ENCODE measurements around the gene DTX2. TPM values are rescaled to one million over a fixed set of nuclear protein-coding genes. Genes with fewer than 3 reads are reported as not detected.

The DTX2 gene
- total RNA-seq, 1 experiment from 2014 or later: 37.4 TPM

GRCh38 chr7:76424413-76425111 lies 36.9 kb upstream of the DTX2 start, which contains the start of gene ZP3:
TSS of gene ZP3 (plus strand) at chr7:76424950. CDS start at chr7:76424965, 15 bp downstream.
- no peaks in the 10 kb centered on the region for H3K9me2 ChIP-seq (ENCODE audit: insufficient read depth)
- ChIA-PET POLR2A (no interaction called here), RAD21 (ENCODE audit: low non-redundant PET in 1 of 2, low total read pairs in 2 of 2, uncharacterized antibody in 2 of 2, unreplicated experiment in 2 of 2) (no interaction called here), CTCF (no interaction called here)
- H4K20me1 ChIP-seq (ENCODE audit: insufficient read depth): no peaks in the 10 kb centered on the region
- ATAC-seq (no peak), DNase-seq (ENCODE audit: low read depth, low spot score) (no peak)
- H3K9me3 ChIP-seq (ENCODE audit: control insufficient read depth in 1 of 2, insufficient read depth in 1 of 2, low read depth in 1 of 2, low read length in 2 of 2): peaks cover 0 to 5% of the 10 kb centered on the region in 2 experiments; a peak in 2 of 4 replicates
- no peaks in the 10 kb centered on the region for H3K27me3 ChIP-seq (ENCODE audit: insufficient read depth, low read length)
- no peak for TF ChIP-seq EZH2 (IDR thresholded peaks at IDR 0.05)
- no peak for TF ChIP-seq FOSL1 (IDR thresholded peaks at IDR 0.05; ENCODE audit: low read depth)
- TF ChIP-seq SIN3A (IDR thresholded peaks at IDR 0.05; ENCODE audit: low read depth): no peak
- no peak for TF ChIP-seq CEBPB (IDR thresholded peaks at IDR 0.05; ENCODE audit: low read depth)
- no peak for TF ChIP-seq JUND (IDR thresholded peaks at IDR 0.05)
- TF ChIP-seq, protein P1, sequence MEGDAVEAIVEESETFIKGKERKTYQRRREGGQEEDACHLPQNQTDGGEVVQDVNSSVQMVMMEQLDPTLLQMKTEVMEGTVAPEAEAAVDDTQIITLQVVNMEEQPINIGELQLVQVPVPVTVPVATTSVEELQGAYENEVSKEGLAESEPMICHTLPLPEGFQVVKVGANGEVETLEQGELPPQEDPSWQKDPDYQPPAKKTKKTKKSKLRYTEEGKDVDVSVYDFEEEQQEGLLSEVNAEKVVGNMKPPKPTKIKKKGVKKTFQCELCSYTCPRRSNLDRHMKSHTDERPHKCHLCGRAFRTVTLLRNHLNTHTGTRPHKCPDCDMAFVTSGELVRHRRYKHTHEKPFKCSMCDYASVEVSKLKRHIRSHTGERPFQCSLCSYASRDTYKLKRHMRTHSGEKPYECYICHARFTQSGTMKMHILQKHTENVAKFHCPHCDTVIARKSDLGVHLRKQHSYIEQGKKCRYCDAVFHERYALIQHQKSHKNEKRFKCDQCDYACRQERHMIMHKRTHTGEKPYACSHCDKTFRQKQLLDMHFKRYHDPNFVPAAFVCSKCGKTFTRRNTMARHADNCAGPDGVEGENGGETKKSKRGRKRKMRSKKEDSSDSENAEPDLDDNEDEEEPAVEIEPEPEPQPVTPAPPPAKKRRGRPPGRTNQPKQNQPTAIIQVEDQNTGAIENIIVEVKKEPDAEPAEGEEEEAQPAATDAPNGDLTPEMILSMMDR (IDR thresholded peaks at IDR 0.05 in 2 of 3, conservative IDR thresholded peaks at IDR 0.05 in 1 of 3; ENCODE audit: borderline replicate concordance in 1 of 3, insufficient read depth in 1 of 3, low read depth in 2 of 3, low read length in 2 of 3): no peak
- no peak for TF ChIP-seq POLR2AphosphoS5 (IDR thresholded peaks at IDR 0.05; ENCODE audit: low read depth, low read length)
- no peak for TF ChIP-seq CBX3 (IDR thresholded peaks at IDR 0.05; ENCODE audit: low read depth)
- TF ChIP-seq ZFX (IDR thresholded peaks at IDR 0.05): no peak
- no peak for TF ChIP-seq RAD21 (IDR thresholded peaks at IDR 0.05; ENCODE audit: low read depth)
- TF ChIP-seq ZNF274 (IDR thresholded peaks at IDR 0.05; ENCODE audit: low read depth, low read length): no peak
- no peak for TF ChIP-seq YY1 (IDR thresholded peaks at IDR 0.05; ENCODE audit: extremely low read depth, insufficient replicate concordance, low read depth, low read length)
- no peak for TF ChIP-seq TCF7L2 (IDR thresholded peaks at IDR 0.05; ENCODE audit: borderline replicate concordance, extremely low read depth, insufficient read depth, insufficient read length)
- no peak for TF ChIP-seq SRF (IDR thresholded peaks at IDR 0.05; ENCODE audit: low read depth)
- TF ChIP-seq, protein P2, sequence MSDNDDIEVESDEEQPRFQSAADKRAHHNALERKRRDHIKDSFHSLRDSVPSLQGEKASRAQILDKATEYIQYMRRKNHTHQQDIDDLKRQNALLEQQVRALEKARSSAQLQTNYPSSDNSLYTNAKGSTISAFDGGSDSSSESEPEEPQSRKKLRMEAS (IDR thresholded peaks at IDR 0.05): no peak
- TF ChIP-seq POLR2A (IDR thresholded peaks at IDR 0.05; ENCODE audit: borderline replicate concordance, extremely low read depth, insufficient read depth, insufficient read length): no peak
- intact Hi-C loops (cut with micrococcal nuclease): no loop called here
- BruUV-seq (replicated peaks): no TSS peak
- peak within 1 kb of the TSS; percentile 36; the same call in 1 of the 2 replicates for H3K27ac ChIP-seq (ENCODE audit: low read depth, low read length)
- no peak within 1 kb of the TSS for H3K4me3 ChIP-seq (replicated peaks in 1 of 2; ENCODE audit: low read depth in 1 of 2, low read length in 2 of 2)
- no peaks in the 10 kb centered on the region for H3K36me3 ChIP-seq (ENCODE audit: control insufficient read depth in 1 of 2, insufficient read depth in 2 of 2, low read length in 2 of 2)
- peak within 1 kb of the TSS; percentile 61 for H3K4me2 ChIP-seq (ENCODE audit: low read length)
- H2AFZ ChIP-seq (ENCODE audit: low read depth, low read length, poor library complexity, severe bottlenecking): no peak within 1 kb of the TSS
- no peaks in the 10 kb centered on the region for H3K79me2 ChIP-seq (ENCODE audit: insufficient read depth, low read length)
- H3K9ac ChIP-seq (ENCODE audit: low read length): peak within 1 kb of the TSS; percentile 44
- peaks cover 21 to 53% of the 10 kb centered on the region in 2 experiments for H3K4me1 ChIP-seq (ENCODE audit: control insufficient read depth in 1 of 2, insufficient read depth in 2 of 2, low read length in 2 of 2)

All from HCT116 (cell line).